Vagina (tissue), 2 donors: ENCODE data around the gene KLK8. TPM values are rescaled to one million over a fixed set of nuclear protein-coding genes. Genes with fewer than 3 reads are reported as not detected.

Source experiments
- DNase-seq, 2 donors: peaks; one replicate each; pipeline ENCODE4 v3.0.0-alpha.2; 2017; ENCODE audit errors: extremely low spot score in 2 of 2
- H3K27ac ChIP-seq: fragments of 200-600 bp; sonication (generic); one replicate; pipeline ENCODE4 v1.5.1; 2019
- H3K27me3 ChIP-seq: fragments of 200-600 bp; sonication (generic); one replicate; pipeline ENCODE4 v1.5.1; 2019
- H3K36me3 ChIP-seq, 2 donors: fragments of 200-600 bp; sonication (generic); one replicate each; pipeline ENCODE4 v1.5.1; 2017 to 2019
- H3K4me1 ChIP-seq: fragments of 200-600 bp; sonication (generic); one replicate; pipeline ENCODE4 v1.5.1; 2019
- H3K4me3 ChIP-seq, 2 donors: fragments of 200-600 bp; sonication (generic); 1 replicate in 1 of 2; 2 replicates in 1 of 2; pipeline ENCODE4 v1.5.1; 2016 to 2019
- H3K9me3 ChIP-seq: fragments of 200-600 bp; sonication (generic); one replicate; pipeline ENCODE4 v1.5.1; 2019
- CTCF ChIP-seq, 3 experiments: fragments of 450-650 bp in 2 of 3; fragments of 200-600 bp in 1 of 3; sonication (generic) in 1 of 3; IDR thresholded peaks; one replicate each; pipeline ENCODE4 v1.5.1; 2017 to 2019; ENCODE audit warnings: antibody characterized with exemption in 3 of 3, mild to moderate bottlenecking in 2 of 3, moderate library complexity in 2 of 3
- POLR2A ChIP-seq, 2 donors: fragments of 450-650 bp; IDR thresholded peaks; one replicate each; pipeline ENCODE4 v1.6.1; 2017; ENCODE audit warnings: antibody characterized with exemption in 2 of 2, mild to moderate bottlenecking in 2 of 2, moderate library complexity in 2 of 2
- POLR2AphosphoS5 ChIP-seq, 2 donors: sonication (generic); formaldehyde crosslinking; IDR thresholded peaks; one replicate each; pipeline ENCODE4 v1.9.0; 2017; ENCODE audit warnings: antibody characterized with exemption in 2 of 2, mild to moderate bottlenecking in 2 of 2, low read depth in 1 of 2; ENCODE audit not compliant: insufficient read depth in 1 of 2
- intact Hi-C: fragments of 100-400 bp; cut with DNase I; formaldehyde crosslinking; loops from one replicate; pipeline ENCODE4 v1.15.1; 2023
- total RNA-seq: library from RNA; depleted of rRNA; stranded (reverse); fragments of >200 nt; gene quantifications from one replicate; pipeline ENCODE4 v1.2.3, GENCODE V29; 2016

Gene KLK8
- total RNA-seq, 1 donor from 2014 or later, result 16.2 TPM

DNA sequence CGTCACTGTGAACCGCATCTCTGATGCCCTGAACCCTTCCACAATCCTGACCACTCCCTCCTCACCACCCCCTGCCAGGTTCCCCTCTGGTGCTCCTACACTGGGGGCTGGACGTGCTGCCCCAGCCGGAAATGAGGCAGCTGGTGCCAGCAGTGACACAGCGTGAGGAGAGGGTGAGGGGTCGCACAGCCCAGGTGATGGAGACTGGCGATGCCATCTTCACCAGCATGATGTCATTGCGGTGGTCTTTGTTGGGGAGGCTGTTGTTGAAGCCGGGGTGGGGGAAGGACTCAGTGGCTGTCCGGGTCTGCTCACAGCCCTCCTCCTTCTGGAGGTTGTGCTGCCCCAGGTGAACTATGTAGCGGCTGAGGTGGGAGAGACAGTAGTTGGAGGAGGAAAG is 22.5 kb upstream of the KLK8 start:
- TF ChIP-seq CTCF (IDR thresholded peaks at IDR 0.05) (no peak), POLR2AphosphoS5 (IDR thresholded peaks at IDR 0.05; ENCODE audit: insufficient read depth in 1 of 2, low read depth in 1 of 2) (no peak), POLR2A (IDR thresholded peaks at IDR 0.05) (no peak)
- peaks cover 14% of the 10 kb centered on the region for H3K4me1 ChIP-seq
- DNase-seq, result no peak
- H3K9me3 ChIP-seq, result no peaks in the 10 kb centered on the region
- H3K36me3 ChIP-seq, result no peaks in the 10 kb centered on the region
- no peaks in the 10 kb centered on the region for H3K27me3 ChIP-seq
- no peak overlapping the region for H3K4me3 ChIP-seq
- intact Hi-C loops, result no loop called here
- H3K27ac ChIP-seq, result peak overlapping the region; percentile 89

DNA sequence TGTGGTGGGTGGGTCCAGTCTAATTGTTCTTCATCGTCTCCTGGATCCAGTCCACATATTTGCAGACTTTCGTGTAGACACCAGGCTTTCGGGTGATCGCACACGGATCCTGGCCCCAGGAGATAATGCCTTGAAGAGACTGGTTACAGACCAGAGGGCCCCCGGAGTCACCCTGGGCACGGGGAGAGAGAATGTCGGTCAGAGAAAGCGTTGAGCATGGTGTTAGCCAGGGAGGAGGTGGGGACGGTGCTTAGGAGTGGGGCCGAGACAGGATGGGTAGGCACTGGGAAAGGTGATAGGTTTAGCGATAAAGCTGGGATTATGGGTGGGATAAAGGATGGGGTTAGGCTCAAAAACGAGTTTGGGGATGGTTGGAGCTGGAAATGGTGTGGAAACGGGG is 21.1 kb upstream of the KLK8 start:
- intact Hi-C loops, result no loop called here
- no peak for TF ChIP-seq POLR2A (IDR thresholded peaks at IDR 0.05)
- no peak for TF ChIP-seq POLR2AphosphoS5 (IDR thresholded peaks at IDR 0.05; ENCODE audit: insufficient read depth in 1 of 2, low read depth in 1 of 2)
- TF ChIP-seq CTCF (IDR thresholded peaks at IDR 0.05), result no peak
- Histone ChIP-seq H3K9me3 (no peaks in the 10 kb centered on the region), H3K36me3 (no peaks in the 10 kb centered on the region), H3K4me3 (no peak overlapping the region), H3K27me3 (no peaks in the 10 kb centered on the region), H3K4me1 (peaks cover 21% of the 10 kb centered on the region), H3K27ac (no peak overlapping the region)
- no peak for DNase-seq

DNA sequence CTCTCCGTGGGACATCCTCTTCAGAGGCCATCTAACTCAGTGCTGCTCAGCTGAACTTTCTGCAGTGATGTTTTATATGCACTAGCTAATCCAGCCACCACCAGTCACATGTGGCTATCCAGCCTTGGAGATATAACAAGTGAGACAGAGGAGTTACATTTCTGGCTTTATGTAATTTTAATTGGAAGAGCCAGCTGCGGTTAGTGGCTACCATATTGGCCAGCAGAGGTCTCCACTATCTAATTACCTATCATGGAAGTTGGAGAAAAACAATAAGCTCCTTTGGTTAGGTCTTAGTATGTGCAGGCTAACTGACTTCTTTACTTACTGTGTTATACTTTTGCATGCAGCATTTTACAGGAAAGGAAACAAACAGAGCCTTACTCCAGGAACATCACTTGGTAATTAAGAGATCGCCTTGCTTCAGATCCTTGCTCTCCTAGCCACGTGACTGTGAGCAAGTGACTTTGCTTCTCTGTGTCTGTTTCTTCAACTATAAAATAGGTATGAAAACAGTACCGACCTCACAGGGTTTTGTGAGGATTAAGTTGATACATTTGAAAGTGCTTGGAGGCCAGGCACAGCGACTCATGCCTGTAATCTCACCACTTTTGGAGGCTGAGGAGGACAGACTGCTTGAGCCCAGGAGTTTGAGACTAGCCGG is 19.7 kb upstream of the KLK8 start:
- H3K27me3 ChIP-seq, result no peaks in the 10 kb centered on the region
- TF ChIP-seq POLR2A (IDR thresholded peaks at IDR 0.05) (no peak), POLR2AphosphoS5 (IDR thresholded peaks at IDR 0.05; ENCODE audit: insufficient read depth in 1 of 2, low read depth in 1 of 2) (peak in 1 of 2 donors; percentile 57), CTCF (IDR thresholded peaks at IDR 0.05) (peak in 1 of 3 experiments; percentile 53)
- no peak overlapping the region for H3K4me3 ChIP-seq
- H3K36me3 ChIP-seq, result no peaks in the 10 kb centered on the region
- no peaks in the 10 kb centered on the region for H3K9me3 ChIP-seq
- H3K4me1 ChIP-seq, result peaks cover 21% of the 10 kb centered on the region
- H3K27ac ChIP-seq, result peak overlapping the region; percentile 84
- intact Hi-C loops, result no loop called here
- no peak for DNase-seq

DNA sequence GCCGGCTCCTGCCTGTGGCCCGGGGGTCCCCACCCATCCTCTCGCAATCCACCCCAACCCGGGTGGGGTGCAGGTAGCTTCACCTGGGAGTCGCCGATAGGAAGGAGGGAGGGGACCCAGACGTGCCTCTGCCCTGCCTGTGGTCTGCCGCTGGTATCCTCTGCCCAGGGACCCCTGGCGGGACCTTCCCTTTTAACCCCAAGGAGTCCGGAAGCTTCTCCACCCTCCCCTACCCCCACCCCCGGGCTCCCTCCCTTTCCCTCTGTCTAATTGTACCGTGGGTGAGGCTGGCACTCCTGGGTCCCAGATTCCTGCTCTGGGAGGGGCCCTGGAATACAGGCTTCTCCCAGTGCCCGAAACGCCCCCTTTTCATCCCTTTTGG is 18.1 kb upstream of the KLK8 start, which contains the start of gene KLK10:
TSS of gene KLK10 (minus strand) at position 166 of the 382 bp plus-strand sequence. CDS start 579 bp downstream, outside the sequence.
- intact Hi-C loops, result no loop called here
- H3K27me3 ChIP-seq, result no peaks in the 10 kb centered on the region
- no peaks in the 10 kb centered on the region for H3K36me3 ChIP-seq
- peaks cover 17% of the 10 kb centered on the region for H3K4me1 ChIP-seq
- H3K27ac ChIP-seq, result peak within 1 kb of the TSS; percentile 84
- TF ChIP-seq CTCF (IDR thresholded peaks at IDR 0.05) (no peak), POLR2AphosphoS5 (IDR thresholded peaks at IDR 0.05; ENCODE audit: insufficient read depth in 1 of 2, low read depth in 1 of 2) (no peak), POLR2A (IDR thresholded peaks at IDR 0.05) (no peak)
- H3K9me3 ChIP-seq, result no peaks in the 10 kb centered on the region
- DNase-seq, result no peak
- peak within 1 kb of the TSS; percentile 39 to 48 for H3K4me3 ChIP-seq
